Ishikawa (cell line): ENCODE data around the gene PRKAG1.

ENCODE experiments used
- CEBPB ChIP-seq: IDR thresholded peaks from 2 replicates; pipeline ENCODE4 v1.6.1; 2012
- EGR1 ChIP-seq: IDR thresholded peaks from 2 replicates; pipeline ENCODE4 v1.6.1; 2012
- EP300 ChIP-seq: IDR thresholded peaks from 2 replicates; pipeline ENCODE4 v1.6.1; 2012; ENCODE audit warnings: borderline replicate concordance
- NFIC ChIP-seq: IDR thresholded peaks from 2 replicates; pipeline ENCODE4 v1.6.1; 2012
- RAD21 ChIP-seq: IDR thresholded peaks from 2 replicates; pipeline ENCODE4 v1.6.1; 2012; ENCODE audit warnings: low read depth
- REST ChIP-seq: IDR thresholded peaks from 2 replicates; pipeline ENCODE4 v1.6.1; 2012; ENCODE audit warnings: low read depth, mild to moderate bottlenecking
- TAF1 ChIP-seq: IDR thresholded peaks from 2 replicates; pipeline ENCODE4 v1.6.1; 2012; ENCODE audit warnings: low read depth, mild to moderate bottlenecking
- TEAD4 ChIP-seq: IDR thresholded peaks from 2 replicates; pipeline ENCODE4 v1.6.1; 2012
- USF1 ChIP-seq: IDR thresholded peaks from 2 replicates; pipeline ENCODE4 v1.6.1; 2012

GRCh38 chr12:49032679-49033447 is 14.3 kb upstream of the PRKAG1 start:
- TF ChIP-seq USF1 (no peak), EP300 (no peak), RAD21 (no peak), CEBPB (no peak), REST (no peak), NFIC (no peak), TEAD4 (no peak), EGR1 (no peak), TAF1 (no peak)
